Ovary (tissue), 9 donors: ENCODE data around the gene LGALS1. TPM values are rescaled to one million over a fixed set of nuclear protein-coding genes. Genes with fewer than 3 reads are reported as not detected.

Experiments used
- DNase-seq, 5 donors: peaks; one replicate each; pipeline ENCODE4 v3.0.0-alpha.2; 2019 to 2020
- H3K27ac ChIP-seq, 2 donors: fragments of 200-600 bp; one replicate each; pipeline versions ENCODE4 v1.5.1 to v1.8.0; 2019 to 2022
- H3K27me3 ChIP-seq: fragments of 200-600 bp; one replicate; pipeline ENCODE4 v1.8.0; 2022
- H3K36me3 ChIP-seq: fragments of 200-600 bp; sonication (generic); one replicate; pipeline ENCODE4 v1.5.1; 2019
- H3K4me1 ChIP-seq: one replicate; pipeline ENCODE4 v1.8.1; 2013; ENCODE audit warnings: mild to moderate bottlenecking, moderate library complexity; ENCODE audit not compliant: insufficient read depth
- H3K4me3 ChIP-seq: fragments of 200-600 bp; sonication (generic); one replicate; pipeline ENCODE4 v1.5.1; 2017
- H3K9me3 ChIP-seq, 2 donors: fragments of 200-600 bp in 1 of 2; sonication (generic) in 1 of 2; one replicate each; pipeline versions ENCODE4 v1.5.1 to v1.8.1; 2013 to 2019; ENCODE audit warnings: mild to moderate bottlenecking in 1 of 2, moderate library complexity in 1 of 2
- EP300 ChIP-seq: sonication (generic); formaldehyde crosslinking; IDR thresholded peaks from one replicate; pipeline ENCODE4 v1.6.1; 2017; ENCODE audit warnings: antibody characterized with exemption
- POLR2A ChIP-seq: fragments of 450-650 bp; IDR thresholded peaks from one replicate; pipeline ENCODE4 v1.6.1; 2017; ENCODE audit warnings: antibody characterized with exemption, mild to moderate bottlenecking, moderate library complexity
- WGBS, 3 donors: extraction: QIAGEN DNeasy Blood & Tissue Kit in 1 of 3; methylation state at CpG; one replicate each; pipeline versions ENCODE4 v1.1.5 to v1.1.7; 2013 to 2017; 5-methylcytosine and 5-hydroxymethylcytosine counted together
- intact Hi-C, 4 donors: fragments of 100-400 bp; cut with DNase I; formaldehyde crosslinking; loops; one replicate each; pipeline versions ENCODE4 v1.11.0 to v1.15.1; 2022 to 2023
- polyA plus RNA-seq, 2 donors: library from polyadenylated mRNA; stranded (reverse); fragments of 200-250 nt in 1 of 2; fragments of 350-450 nt in 1 of 2; fragmentation: Illumina TruSeq in 1 of 2; extraction: RNeasy Lipid Tissue Mini Kit (QIAGEN cat#74804) in 1 of 2; gene quantifications; one replicate each; pipeline ENCODE4 v1.2.3, GENCODE V29; 2013 to 2014
- small RNA-seq: library from RNA; depleted of rRNA; stranded (forward); fragments of <200 nt; gene quantifications from one replicate; pipeline ENCODE3, GENCODE V24; 2016
- total RNA-seq, 7 donors: library from RNA; depleted of rRNA in 2 of 7; stranded (reverse); fragments of >200 nt in 2 of 7; fragmentation: NEBNext Ultra II Directional in 3 of 7; extraction: Animal tissue kit (Norgen Biotek cat#: 25700) in 3 of 7; gene quantifications; one replicate each; pipeline versions ENCODE4 v1.1.0 to v1.2.4, GENCODE V29; 2016 to 2023
- TF ChIP-seq, protein P1 (sequence below), 3 donors: fragments of 450-650 bp in 2 of 3; fragments of 200-600 bp in 1 of 3; IDR thresholded peaks; one replicate each; pipeline versions ENCODE4 v1.5.1 to v1.8.0; 2016 to 2022; ENCODE audit warnings: antibody characterized with exemption in 3 of 3, mild to moderate bottlenecking in 1 of 3
- donor health status: DM: no; HTN: no; CAD: no; lungs with moderate emphysema.
- donor health status: DM: no; HTN: no; CAD: no.
- donor health status: Bipolar disorder and iron deficiency.
- donor health status: DM: yes; HTN: yes; CAD: no.
- donor health status: DM: no; HTN: no; CAD: no.
- donor health status: DM: yes; HTN: yes; CAD: no.

Gene LGALS1
- total and polyA plus RNA-seq, 9 donors: 331 to 1,819 (median 1,125) TPM

GRCh38 chr22:37725551-37726240 lies 50.3 kb downstream of the LGALS1 start:
- H3K27me3 ChIP-seq: no peaks in the 10 kb centered on the region
- no peak overlapping the region for H3K4me3 ChIP-seq
- 91 to 94% (median 93%) methylated on average over 25 of the region's 25 CpGs for WGBS, 3 donors
- H3K27ac ChIP-seq: no peak overlapping the region
- no peaks in the 10 kb centered on the region for H3K9me3 ChIP-seq
- intact Hi-C loops: no loop called here
- DNase-seq: peak in 1 of 5 donors; percentile 24
- H3K36me3 ChIP-seq: no peaks in the 10 kb centered on the region
- peaks cover 2% of the 10 kb centered on the region for H3K4me1 ChIP-seq
- TF ChIP-seq, protein P1, sequence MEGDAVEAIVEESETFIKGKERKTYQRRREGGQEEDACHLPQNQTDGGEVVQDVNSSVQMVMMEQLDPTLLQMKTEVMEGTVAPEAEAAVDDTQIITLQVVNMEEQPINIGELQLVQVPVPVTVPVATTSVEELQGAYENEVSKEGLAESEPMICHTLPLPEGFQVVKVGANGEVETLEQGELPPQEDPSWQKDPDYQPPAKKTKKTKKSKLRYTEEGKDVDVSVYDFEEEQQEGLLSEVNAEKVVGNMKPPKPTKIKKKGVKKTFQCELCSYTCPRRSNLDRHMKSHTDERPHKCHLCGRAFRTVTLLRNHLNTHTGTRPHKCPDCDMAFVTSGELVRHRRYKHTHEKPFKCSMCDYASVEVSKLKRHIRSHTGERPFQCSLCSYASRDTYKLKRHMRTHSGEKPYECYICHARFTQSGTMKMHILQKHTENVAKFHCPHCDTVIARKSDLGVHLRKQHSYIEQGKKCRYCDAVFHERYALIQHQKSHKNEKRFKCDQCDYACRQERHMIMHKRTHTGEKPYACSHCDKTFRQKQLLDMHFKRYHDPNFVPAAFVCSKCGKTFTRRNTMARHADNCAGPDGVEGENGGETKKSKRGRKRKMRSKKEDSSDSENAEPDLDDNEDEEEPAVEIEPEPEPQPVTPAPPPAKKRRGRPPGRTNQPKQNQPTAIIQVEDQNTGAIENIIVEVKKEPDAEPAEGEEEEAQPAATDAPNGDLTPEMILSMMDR (IDR thresholded peaks at IDR 0.05): no peak
- no peak for TF ChIP-seq EP300
- no peak for TF ChIP-seq POLR2A

GRCh38 chr22:37726241-37726887 lies 50.9 kb downstream of the LGALS1 start:
- no peak for TF ChIP-seq EP300
- TF ChIP-seq, protein P1 (IDR thresholded peaks at IDR 0.05): peak in 1 of 3 donors; percentile 11
- peak in 2 of 5 donors; percentile 16 to 52 for DNase-seq
- Histone ChIP-seq H3K27me3 (no peaks in the 10 kb centered on the region), H3K4me3 (no peak overlapping the region), H3K9me3 (no peaks in the 10 kb centered on the region), H3K4me1 (peaks cover 3% of the 10 kb centered on the region), H3K27ac (no peak overlapping the region), H3K36me3 (no peaks in the 10 kb centered on the region)
- intact Hi-C loops: no loop called here
- WGBS, 3 donors: 67 to 73% (median 72%) methylated on average over 11 to 20 of the region's 20 CpGs

DNA sequence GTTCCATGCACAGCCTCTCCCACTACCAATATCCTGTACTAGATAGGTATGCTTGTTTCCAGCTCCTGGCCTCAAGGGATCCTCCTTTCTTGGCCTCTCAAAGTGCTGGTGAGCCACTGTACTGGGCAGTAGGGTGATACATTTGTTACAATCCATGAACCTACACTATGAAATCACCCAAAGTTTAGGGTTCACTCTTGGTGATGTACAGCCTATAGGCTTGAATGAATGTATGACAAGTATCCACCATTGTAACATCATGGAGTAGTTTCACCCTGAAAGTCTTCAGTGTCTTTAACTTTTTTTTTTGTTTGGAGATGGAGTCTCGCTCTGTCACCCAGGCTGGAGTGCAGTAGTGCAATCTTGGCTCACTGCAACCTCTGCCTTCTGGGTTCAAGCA lies 53.2 kb downstream of the LGALS1 start:
- intact Hi-C loops: no loop called here
- H3K27ac ChIP-seq: peak overlapping the region in 1 of 2 donors; percentile 71
- no peaks in the 10 kb centered on the region for H3K27me3 ChIP-seq
- H3K4me1 ChIP-seq: peaks cover 3% of the 10 kb centered on the region
- 91 to 100% (median 98%) methylated on average over 1 of the region's 1 CpG for WGBS, 3 donors
- no peak overlapping the region for H3K4me3 ChIP-seq
- no peaks in the 10 kb centered on the region for H3K9me3 ChIP-seq
- H3K36me3 ChIP-seq: no peaks in the 10 kb centered on the region
- DNase-seq: no peak
- no peak for TF ChIP-seq EP300
- no peak for TF ChIP-seq POLR2A
- TF ChIP-seq, protein P1 (IDR thresholded peaks at IDR 0.05): no peak

Small RNAs within 50 kb of the gene (small RNA-seq; reads per million reads assigned to genes)
- gene RN7SL385P: not detected

Other genes with a start within 250 kb of the LGALS1 start
- gene ELFN2, start 248.2 kb upstream of the LGALS1 start, total RNA-seq: under 1 TPM in 2 of 7 donors, not detected in 5; 0.02 to 0.03 TPM
- under 1 TPM; 0.01 to 0.05 TPM for gene ELFN2, start 248.2 kb upstream of the LGALS1 start, polyA plus RNA-seq
- gene MFNG, start 189.3 kb upstream of the LGALS1 start, total RNA-seq: 10 to 100 TPM in 1 of 7 donors, 1 to 10 TPM in 6; 4.4 to 11.1 (median 7.1) TPM
- gene MFNG, start 189.3 kb upstream of the LGALS1 start, polyA plus RNA-seq: 1 to 10 TPM; 4.7 to 7.1 TPM
- 10 to 100 TPM in 4 of 7 donors, 1 to 10 TPM in 3; 4.8 to 13.6 (median 10.1) TPM for gene CARD10, start 156.2 kb upstream of the LGALS1 start, total RNA-seq
- gene CARD10, start 156.2 kb upstream of the LGALS1 start, polyA plus RNA-seq: 1 to 10 TPM in 1 of 2 donors, under 1 TPM in 1; 0.72 to 7.9 TPM
- gene CDC42EP1, start 115.2 kb upstream of the LGALS1 start, total RNA-seq: 100 to 1,000 TPM in 2 of 7 donors, 10 to 100 TPM in 5; 25.6 to 125 (median 89.7) TPM
- gene CDC42EP1, start 115.2 kb upstream of the LGALS1 start, polyA plus RNA-seq: 10 to 100 TPM in 1 of 2 donors, 1 to 10 TPM in 1; 3.4 to 41.3 TPM
- 1 to 10 TPM in 2 of 7 donors, not detected in 5; 1.7 to 2.6 TPM for gene LGALS2, start 95.5 kb upstream of the LGALS1 start, total RNA-seq
- gene LGALS2, start 95.5 kb upstream of the LGALS1 start, polyA plus RNA-seq: 1 to 10 TPM in 1 of 2 donors, under 1 TPM in 1; 0.35 to 2.6 TPM
- 10 to 100 TPM; 36.8 to 64.7 (median 49.6) TPM for gene GGA1, start 66.8 kb upstream of the LGALS1 start, total RNA-seq
- gene GGA1, start 66.8 kb upstream of the LGALS1 start, polyA plus RNA-seq: 10 to 100 TPM; 24.1 to 41.9 TPM
- 10 to 100 TPM in 4 of 7 donors, 1 to 10 TPM in 3; 2.0 to 13.3 (median 10.9) TPM for gene SH3BP1, start 36.0 kb upstream of the LGALS1 start, total RNA-seq
- 1 to 10 TPM; 4.5 to 5.5 TPM for gene SH3BP1, start 36.0 kb upstream of the LGALS1 start, polyA plus RNA-seq
- 10 to 100 TPM in 6 of 7 donors, 1 to 10 TPM in 1; 9.1 to 15.9 (median 12.7) TPM for gene PDXP, start 16.9 kb upstream of the LGALS1 start, total RNA-seq
- gene PDXP, start 16.9 kb upstream of the LGALS1 start, polyA plus RNA-seq: 10 to 100 TPM in 1 of 2 donors, 1 to 10 TPM in 1; 8.1 to 13.3 TPM
- gene NOL12, start 10.7 kb downstream of the LGALS1 start, total RNA-seq: 10 to 100 TPM; 11.9 to 36.0 (median 20.3) TPM
- gene NOL12, start 10.7 kb downstream of the LGALS1 start, polyA plus RNA-seq: 10 to 100 TPM in 1 of 2 donors, 1 to 10 TPM in 1; 7.6 to 19.3 TPM
- 100 to 1,000 TPM in 2 of 7 donors, 10 to 100 TPM in 5; 54.6 to 175 (median 88.7) TPM for gene TRIOBP, start 21.4 kb downstream of the LGALS1 start, total RNA-seq
- gene TRIOBP, start 21.4 kb downstream of the LGALS1 start, polyA plus RNA-seq: 10 to 100 TPM; 19.5 to 69.5 TPM
- gene GCAT, start 132.3 kb downstream of the LGALS1 start, total RNA-seq: 10 to 100 TPM in 3 of 7 donors, 1 to 10 TPM in 4; 2.3 to 17.7 (median 9.9) TPM
- gene GCAT, start 132.3 kb downstream of the LGALS1 start, polyA plus RNA-seq: 10 to 100 TPM in 1 of 2 donors, 1 to 10 TPM in 1; 2.6 to 10.6 TPM
- not detected for gene GALR3, start 147.7 kb downstream of the LGALS1 start, total RNA-seq
- gene GALR3, start 147.7 kb downstream of the LGALS1 start, polyA plus RNA-seq: not detected
- gene ANKRD54, start 168.7 kb downstream of the LGALS1 start, total RNA-seq: 10 to 100 TPM; 28.5 to 48.6 (median 36.2) TPM
- 10 to 100 TPM; 14.4 to 24.4 TPM for gene ANKRD54, start 168.7 kb downstream of the LGALS1 start, polyA plus RNA-seq
- 1,000 to 10,000 TPM in 2 of 7 donors, 100 to 1,000 TPM in 5; 534 to 1,344 (median 896) TPM for gene EIF3L, start 173.8 kb downstream of the LGALS1 start, total RNA-seq
- 1,000 to 10,000 TPM in 1 of 2 donors, 100 to 1,000 TPM in 1; 725 to 1,289 TPM for gene EIF3L, start 173.8 kb downstream of the LGALS1 start, polyA plus RNA-seq
- gene MICALL1, start 230.7 kb downstream of the LGALS1 start, total RNA-seq: 10 to 100 TPM in 6 of 7 donors, 1 to 10 TPM in 1; 6.2 to 30.0 (median 23.3) TPM
- gene MICALL1, start 230.7 kb downstream of the LGALS1 start, polyA plus RNA-seq: 1 to 10 TPM; 7.9 to 9.0 TPM